Activated CD4-positive, alpha-beta T cell treated with anti-CD3 and anti-CD28 coated beads, Interleukin-2, Interleukin-4, amounts not matched to agents 100 ng/mL and 50 ng/mL, durations not matched to agents 16 hours and 8 hours (primary cell): ENCODE measurements around the gene PICALM.
"Not testable (repeated sequence)": the region's sequence is repeated elsewhere in the genome, so short reads cannot be mapped to it uniquely, and the experiment has no call there.

Experiments used
- DNase-seq: peaks from one replicate; pipeline ENCODE4 v3.0.0-alpha.2; 2020; ENCODE audit warnings: low spot score

PICALM gene

GRCh38 chr11:86068951-86069407 lies at the start of gene PICALM:
Gene PICALM (minus strand): TSS chr11:86069084. CDS start chr11:86068780, 304 bp downstream.
- DNase-seq, result peak; percentile 99

GRCh38 chr11:86118253-86118652 lies 49.4 kb upstream of the PICALM start:
- DNase-seq, result no peak

GRCh38 chr11:86117712-86118063 lies 48.8 kb upstream of the PICALM start:
- no peak for DNase-seq

- no peak for DNase-seq
Observed at GRCh38 chr11:86117001-86117711, 48.3 kb upstream of the PICALM start.

DNA sequence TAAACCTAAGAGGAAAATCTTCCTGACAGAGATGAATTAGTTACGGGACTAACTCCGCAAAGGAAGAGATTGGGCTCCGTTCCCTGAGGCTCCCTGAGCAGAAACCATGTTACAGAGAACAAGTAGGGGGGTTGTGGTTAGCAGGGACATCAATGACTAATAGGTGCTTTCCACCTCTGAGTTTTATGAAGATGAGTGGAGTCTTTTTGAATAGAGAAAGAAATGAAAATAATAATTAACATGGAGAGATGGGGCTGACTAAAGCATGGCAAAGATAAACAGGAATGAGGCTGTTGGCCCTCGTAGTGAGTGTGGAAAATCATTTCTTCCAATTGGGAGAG lies 47.5 kb upstream of the PICALM start:
- peak; percentile 83 for DNase-seq

DNA sequence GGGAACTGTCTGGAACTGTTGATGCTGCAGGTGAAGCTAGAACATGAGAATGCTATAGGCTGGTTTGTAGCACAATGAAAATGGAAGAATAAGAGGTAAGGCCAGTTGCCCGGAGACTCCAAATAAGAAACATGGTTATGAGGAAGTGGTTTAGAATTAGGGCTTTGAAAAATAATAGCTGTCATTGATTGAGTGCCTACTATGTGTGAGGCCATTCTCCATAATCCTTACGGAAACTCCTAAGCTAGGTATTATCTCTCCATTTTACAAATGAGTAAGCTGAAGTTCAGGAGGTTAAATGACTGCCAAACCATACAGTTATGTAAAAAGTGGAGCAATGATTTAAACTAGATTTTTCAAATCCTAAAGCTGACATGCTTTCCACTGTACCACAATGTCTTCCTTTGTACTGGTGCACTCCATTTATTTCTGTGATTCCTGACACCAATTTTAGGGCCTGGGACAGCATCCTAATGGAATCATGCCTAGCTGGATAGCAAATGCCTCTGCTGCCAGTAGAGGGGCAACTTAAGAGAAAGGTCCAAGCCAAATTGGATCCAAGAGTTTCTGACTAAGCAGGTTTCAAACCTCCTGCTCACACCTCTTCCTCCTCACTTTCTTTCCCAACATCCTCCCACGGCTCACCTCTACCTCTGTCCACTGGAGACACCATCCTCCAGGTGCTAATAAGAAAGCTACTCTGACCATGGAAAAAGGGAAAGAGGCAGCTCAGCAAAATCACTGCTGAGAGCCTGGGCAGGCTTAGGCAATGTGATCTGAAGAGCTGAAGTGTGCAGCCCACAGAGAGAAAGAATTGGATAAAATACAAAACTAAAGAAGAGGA lies 46.9 kb upstream of the PICALM start:
- DNase-seq, result no peak

- no peak for DNase-seq
Observed at GRCh38 chr11:86108890-86109638, 40.2 kb upstream of the PICALM start.

GRCh38 chr11:86108191-86108590 lies 39.3 kb upstream of the PICALM start:
- DNase-seq, result no peak

- no peak for DNase-seq
Observed at GRCh38 chr11:86106916-86107315, 38.0 kb upstream of the PICALM start.

GRCh38 chr11:86106031-86106430 lies 37.1 kb upstream of the PICALM start:
- not testable (repeated sequence) for DNase-seq

DNA sequence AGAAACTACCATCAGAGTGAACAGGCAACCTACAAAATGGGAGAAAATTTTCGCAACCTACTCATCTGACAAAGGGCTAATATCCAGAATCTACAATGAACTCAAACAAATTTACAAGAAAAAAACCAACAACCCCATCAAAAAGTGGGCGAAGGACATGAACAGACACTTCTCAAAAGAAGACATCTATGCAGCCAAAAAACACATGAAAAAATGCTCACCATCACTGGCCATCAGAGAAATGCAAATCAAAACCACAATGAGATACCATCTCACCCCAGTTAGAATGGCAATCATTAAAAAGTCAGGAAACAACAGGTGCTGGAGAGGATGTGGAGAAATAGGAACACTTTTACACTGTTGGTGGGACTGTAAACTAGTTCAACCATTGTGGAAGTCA lies 36.7 kb upstream of the PICALM start:
- not testable (repeated sequence) for DNase-seq

DNA sequence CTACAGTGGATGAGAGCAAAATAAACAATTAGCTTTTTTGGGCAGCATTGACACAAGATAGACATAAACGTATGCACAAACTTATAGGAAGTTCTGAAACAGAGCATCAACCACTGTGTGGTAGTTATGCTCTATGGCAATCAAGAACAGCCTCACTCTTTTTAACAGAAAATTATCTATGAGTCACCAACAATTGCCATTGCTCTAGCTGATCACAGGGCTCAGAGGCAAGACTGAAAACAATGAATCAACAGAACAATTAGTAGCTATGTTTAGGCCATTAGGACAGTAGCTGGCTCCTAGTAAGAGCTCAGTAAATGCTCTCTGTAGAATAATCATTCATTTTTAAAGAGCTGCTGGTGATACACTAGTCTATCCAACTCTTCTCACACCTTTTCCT lies 34.9 kb upstream of the PICALM start:
- DNase-seq, result no peak

GRCh38 chr11:86101941-86102407 lies 33.1 kb upstream of the PICALM start:
- DNase-seq, result no peak

DNA sequence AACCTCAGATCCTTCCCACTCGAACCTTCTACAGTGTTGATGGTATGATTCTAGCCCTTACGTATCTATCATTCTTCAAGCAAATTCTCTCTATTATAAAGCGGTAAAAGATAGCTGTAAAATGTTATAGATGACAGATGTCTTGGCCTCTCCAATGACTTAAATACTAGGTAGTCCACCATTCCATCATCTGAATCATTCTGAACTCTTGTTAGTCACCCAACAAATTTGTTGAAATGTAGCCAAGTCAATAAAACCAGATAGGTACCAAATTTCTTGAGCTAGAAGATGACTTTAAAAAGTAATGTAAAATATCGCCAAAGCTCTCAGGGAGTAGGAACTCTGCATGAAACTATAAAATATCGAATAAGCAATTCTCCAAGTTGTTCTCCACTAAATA lies 32.6 kb upstream of the PICALM start:
- DNase-seq, result no peak

DNA sequence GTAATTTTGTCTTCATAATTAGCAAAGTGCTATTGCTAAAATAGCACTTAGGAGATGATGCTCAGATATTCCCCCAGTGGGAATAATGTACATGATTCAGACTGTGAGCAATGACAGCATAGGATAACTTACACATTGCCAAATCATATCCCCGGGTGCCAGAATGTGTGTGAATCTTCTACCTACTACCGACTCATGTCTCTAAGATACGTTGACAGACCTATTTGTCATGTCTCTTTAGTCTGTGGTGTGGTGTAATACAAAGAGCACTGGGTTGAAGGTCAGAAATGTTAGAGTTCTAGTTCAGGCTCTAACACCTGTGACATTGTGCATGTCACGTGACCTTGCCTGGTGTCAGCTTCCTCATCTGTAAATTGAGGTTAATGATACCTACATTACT lies 31.0 kb upstream of the PICALM start:
- DNase-seq, result no peak

GRCh38 chr11:86097980-86098379 lies 29.1 kb upstream of the PICALM start:
- no peak for DNase-seq

DNA sequence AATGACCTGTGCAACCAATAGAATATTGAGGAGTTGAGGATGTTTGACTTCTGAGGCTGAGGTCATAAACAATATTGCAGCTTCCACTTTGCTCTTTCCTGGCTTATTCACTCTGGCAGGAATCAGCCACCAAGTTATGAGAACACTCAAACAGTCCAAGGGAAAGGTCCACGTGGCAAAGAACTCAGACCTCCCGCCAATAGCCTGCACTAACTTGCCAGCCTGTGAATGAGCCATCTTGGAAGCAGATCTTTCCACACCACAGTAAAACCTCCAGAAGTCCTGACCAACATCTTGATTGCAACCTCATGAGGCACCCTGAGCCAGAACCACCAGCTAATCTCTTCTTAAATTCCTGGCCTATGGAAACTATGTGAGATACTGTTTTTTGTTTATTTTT lies 22.7 kb upstream of the PICALM start:
- no peak for DNase-seq

GRCh38 chr11:86091086-86091485 lies 22.2 kb upstream of the PICALM start:
- DNase-seq, result no peak

DNA sequence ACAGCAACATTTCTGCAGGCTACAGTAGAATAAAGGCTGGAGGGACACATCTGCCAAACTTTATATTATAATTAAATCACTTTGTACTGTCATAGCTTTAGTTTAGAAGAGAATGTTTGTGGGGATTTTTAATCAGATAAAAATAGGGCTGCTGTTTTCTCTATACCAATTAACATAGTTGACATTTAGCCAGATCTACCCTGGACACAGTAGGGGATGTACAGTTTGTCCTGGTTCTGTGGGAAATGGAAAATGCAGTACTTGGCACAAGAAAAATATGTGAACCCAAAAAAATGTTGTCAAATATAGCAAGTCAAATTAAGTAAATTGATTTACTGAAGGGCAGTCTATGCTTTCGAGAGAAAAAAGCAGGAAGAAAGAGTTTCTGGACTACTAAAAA lies 20.8 kb upstream of the PICALM start:
- DNase-seq, result no peak

- DNase-seq, result not testable (repeated sequence)
Observed at GRCh38 chr11:86087688-86088087, 18.8 kb upstream of the PICALM start.

GRCh38 chr11:86087256-86087655 lies 18.4 kb upstream of the PICALM start:
- DNase-seq, result no peak

GRCh38 chr11:86081455-86081854 lies 12.6 kb upstream of the PICALM start:
- DNase-seq, result no peak

DNA sequence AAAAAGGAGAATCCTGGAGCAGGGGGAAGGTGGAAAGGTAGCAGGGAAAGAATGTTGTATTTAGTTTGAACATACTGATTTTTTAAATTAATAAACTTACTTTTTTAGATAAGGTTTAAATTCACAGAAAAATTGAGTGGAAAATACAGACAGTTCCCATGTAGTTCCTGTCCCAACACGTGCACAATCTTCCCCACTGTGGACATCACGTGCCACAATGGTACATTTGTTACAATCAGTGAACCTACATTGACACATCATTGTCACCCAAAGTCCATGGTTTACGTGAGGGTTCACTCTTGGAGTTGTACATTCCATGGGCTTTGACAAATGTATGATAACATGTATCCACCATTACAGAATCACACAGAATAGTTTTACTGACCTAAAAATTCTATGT lies 10.5 kb upstream of the PICALM start:
- no peak for DNase-seq
